Esophagus squamous epithelium (tissue), 5 donors: ENCODE results near the gene ARHGEF11. TPM values are rescaled to one million over a fixed set of nuclear protein-coding genes. Genes with fewer than 3 reads are reported as not detected.

Experiments
- DNase-seq: peaks from one replicate; lab custom pipeline; 2025; lab: John Stamatoyannopoulos, UW
- H3K27ac ChIP-seq, 4 donors: fragments of 200-600 bp; sonication (generic); one replicate each; pipeline ENCODE4 v1.5.1; 2016 to 2019; ENCODE audit warnings: mild to moderate bottlenecking in 1 of 4
- H3K27me3 ChIP-seq, 4 donors: fragments of 200-600 bp; sonication (generic); 1 replicate in 3 of 4; 2 replicates in 1 of 4; pipeline versions ENCODE4 v1.5.1 to v1.6.0; 2017 to 2021; ENCODE audit warnings: antibody characterized with exemption in 1 of 4
- H3K36me3 ChIP-seq, 3 donors: fragments of 200-600 bp; sonication (generic); one replicate each; pipeline ENCODE4 v1.5.1; 2016 to 2019
- H3K4me1 ChIP-seq, 3 donors: fragments of 200-600 bp; sonication (generic); one replicate each; pipeline ENCODE4 v1.5.1; 2017 to 2019
- H3K4me3 ChIP-seq, 4 donors: fragments of 200-600 bp; sonication (generic); 1 replicate in 3 of 4; 2 replicates in 1 of 4; pipeline ENCODE4 v1.5.1; 2016 to 2019; ENCODE audit warnings: mild to moderate bottlenecking in 2 of 4, moderate library complexity in 1 of 4
- H3K9me3 ChIP-seq, 3 donors: fragments of 200-600 bp; sonication (generic); one replicate each; pipeline ENCODE4 v1.5.1; 2016 to 2019
- POLR2A ChIP-seq, 4 donors: fragments of 450-650 bp; IDR thresholded peaks; one replicate each; pipeline ENCODE4 v1.6.1; 2017; ENCODE audit warnings: antibody characterized with exemption in 4 of 4, mild to moderate bottlenecking in 4 of 4, moderate library complexity in 3 of 4
- WGBS, 2 donors: methylation state at CpG; one replicate each; pipeline ENCODE4 v1.1.5; 2018; 5-methylcytosine and 5-hydroxymethylcytosine counted together
- intact Hi-C: fragments of 100-400 bp; cut with DNase I; formaldehyde crosslinking; loops from one replicate; pipeline ENCODE4 v1.15.0; 2022
- total RNA-seq, 4 donors: library from RNA; depleted of rRNA; stranded (reverse); fragments of >200 nt; gene quantifications; one replicate each; pipeline ENCODE4 v1.1.0, GENCODE V29; 2016
- TF ChIP-seq, protein P1 (sequence below), 6 experiments: fragments of 450-650 bp in 4 of 6; fragments of 200-600 bp in 2 of 6; sonication (generic) in 2 of 6; IDR thresholded peaks; one replicate each; pipeline ENCODE4 v1.5.1; 2016 to 2019; ENCODE audit warnings: antibody characterized with exemption in 6 of 6, mild to moderate bottlenecking in 4 of 6, moderate library complexity in 4 of 6
- donor health status: DM: yes; HTN: yes; CAD: no.

ARHGEF11 gene
- total RNA-seq, 4 donors from 2014 or later, result 15.5 to 24.2 (median 19.4) TPM

DNA sequence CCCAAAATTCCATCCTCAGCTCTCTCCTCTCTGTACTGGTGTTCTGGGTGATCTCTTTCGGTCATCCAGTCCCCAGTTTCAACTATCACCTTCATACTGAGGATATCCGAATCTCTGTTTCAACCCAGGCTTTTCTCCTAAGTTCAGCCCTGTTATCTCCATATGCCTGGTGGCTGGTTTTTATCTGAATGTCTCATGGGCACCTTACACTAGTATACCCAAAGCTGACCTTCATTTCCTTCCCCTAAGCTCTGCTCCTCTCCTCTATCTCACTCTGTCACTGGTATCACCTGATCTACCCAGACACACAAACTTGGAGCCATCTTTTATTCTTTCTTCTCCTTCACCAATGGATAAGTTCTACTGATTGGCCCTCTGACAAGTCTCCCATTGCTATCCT is 72.1 kb downstream of the ARHGEF11 start:
- Histone ChIP-seq H3K4me1 (no peaks in the 10 kb centered on the region), H3K4me3 (no peak overlapping the region), H3K9me3 (no peaks in the 10 kb centered on the region), H3K27me3 (no peaks in the 10 kb centered on the region), H3K27ac (no peak overlapping the region), H3K36me3 (peaks cover 0 to 100% (median 31%) of the 10 kb centered on the region in 3 donors)
- TF ChIP-seq, protein P1, sequence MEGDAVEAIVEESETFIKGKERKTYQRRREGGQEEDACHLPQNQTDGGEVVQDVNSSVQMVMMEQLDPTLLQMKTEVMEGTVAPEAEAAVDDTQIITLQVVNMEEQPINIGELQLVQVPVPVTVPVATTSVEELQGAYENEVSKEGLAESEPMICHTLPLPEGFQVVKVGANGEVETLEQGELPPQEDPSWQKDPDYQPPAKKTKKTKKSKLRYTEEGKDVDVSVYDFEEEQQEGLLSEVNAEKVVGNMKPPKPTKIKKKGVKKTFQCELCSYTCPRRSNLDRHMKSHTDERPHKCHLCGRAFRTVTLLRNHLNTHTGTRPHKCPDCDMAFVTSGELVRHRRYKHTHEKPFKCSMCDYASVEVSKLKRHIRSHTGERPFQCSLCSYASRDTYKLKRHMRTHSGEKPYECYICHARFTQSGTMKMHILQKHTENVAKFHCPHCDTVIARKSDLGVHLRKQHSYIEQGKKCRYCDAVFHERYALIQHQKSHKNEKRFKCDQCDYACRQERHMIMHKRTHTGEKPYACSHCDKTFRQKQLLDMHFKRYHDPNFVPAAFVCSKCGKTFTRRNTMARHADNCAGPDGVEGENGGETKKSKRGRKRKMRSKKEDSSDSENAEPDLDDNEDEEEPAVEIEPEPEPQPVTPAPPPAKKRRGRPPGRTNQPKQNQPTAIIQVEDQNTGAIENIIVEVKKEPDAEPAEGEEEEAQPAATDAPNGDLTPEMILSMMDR (IDR thresholded peaks at IDR 0.05), result no peak
- no peak for TF ChIP-seq POLR2A (IDR thresholded peaks at IDR 0.05)
- intact Hi-C loops, result no loop called here
- no peak for DNase-seq
- 89 to 91% methylated on average over 2 of the region's 2 CpGs for WGBS, 2 donors

DNA sequence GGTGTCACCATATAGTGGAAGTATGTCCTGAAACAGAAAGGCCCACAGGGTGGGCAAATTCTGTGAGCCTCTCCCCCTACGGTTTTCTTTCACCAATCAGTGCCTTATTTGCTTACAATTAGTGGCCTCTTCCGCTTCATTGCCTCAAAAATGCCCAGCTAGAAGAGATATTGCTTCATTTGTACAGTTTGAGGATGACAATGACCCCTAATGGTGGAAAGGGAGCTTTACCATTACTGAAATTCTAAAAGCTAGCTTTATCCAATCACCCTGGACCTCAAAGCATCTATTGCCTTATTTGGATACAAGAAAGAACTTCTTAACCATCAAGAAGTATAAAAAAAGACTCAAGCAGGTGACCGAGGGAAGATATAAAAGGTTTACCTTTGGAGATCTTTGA is 75.5 kb downstream of the ARHGEF11 start:
- Histone ChIP-seq H3K9me3 (no peaks in the 10 kb centered on the region), H3K27me3 (no peaks in the 10 kb centered on the region), H3K36me3 (peaks cover 3 to 99% (median 14%) of the 10 kb centered on the region in 3 donors), H3K4me1 (no peaks in the 10 kb centered on the region), H3K4me3 (no peak overlapping the region), H3K27ac (no peak overlapping the region)
- intact Hi-C loops, result no loop called here
- DNase-seq, result no peak
- WGBS, 2 donors, result 82 to 93% methylated on average over 3 of the region's 3 CpGs
- no peak for TF ChIP-seq POLR2A (IDR thresholded peaks at IDR 0.05)
- TF ChIP-seq, protein P1 (IDR thresholded peaks at IDR 0.05), result no peak

DNA sequence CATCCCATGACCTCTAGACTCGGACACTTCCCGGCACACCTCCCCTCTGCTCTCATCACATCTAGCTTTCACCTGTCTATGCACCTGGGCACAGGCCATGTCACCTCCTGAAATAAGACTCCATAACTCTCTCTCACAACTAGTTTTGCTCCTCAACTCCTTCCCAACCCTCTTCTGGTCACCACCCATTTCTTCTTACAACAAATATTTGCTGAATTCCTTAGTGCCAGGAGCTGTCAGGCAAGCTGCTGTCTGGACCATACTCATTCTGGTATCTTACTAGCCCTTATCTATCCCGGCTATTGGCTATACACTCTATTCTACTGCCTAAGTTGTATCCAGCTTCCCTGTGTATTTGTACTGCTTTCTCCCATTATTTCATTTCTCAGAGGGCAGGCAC is 76.0 kb downstream of the ARHGEF11 start:
- TF ChIP-seq POLR2A (IDR thresholded peaks at IDR 0.05), result no peak
- TF ChIP-seq, protein P1 (IDR thresholded peaks at IDR 0.05), result no peak
- H3K4me3 ChIP-seq, result no peak overlapping the region
- peaks cover 3 to 99% (median 14%) of the 10 kb centered on the region in 3 donors for H3K36me3 ChIP-seq
- no peaks in the 10 kb centered on the region for H3K27me3 ChIP-seq
- no peak overlapping the region for H3K27ac ChIP-seq
- H3K9me3 ChIP-seq, result no peaks in the 10 kb centered on the region
- no peak for DNase-seq
- WGBS, 2 donors, result 95 to 100% methylated on average over 3 of the region's 3 CpGs
- intact Hi-C loops, result no loop called here
- H3K4me1 ChIP-seq, result no peaks in the 10 kb centered on the region

DNA sequence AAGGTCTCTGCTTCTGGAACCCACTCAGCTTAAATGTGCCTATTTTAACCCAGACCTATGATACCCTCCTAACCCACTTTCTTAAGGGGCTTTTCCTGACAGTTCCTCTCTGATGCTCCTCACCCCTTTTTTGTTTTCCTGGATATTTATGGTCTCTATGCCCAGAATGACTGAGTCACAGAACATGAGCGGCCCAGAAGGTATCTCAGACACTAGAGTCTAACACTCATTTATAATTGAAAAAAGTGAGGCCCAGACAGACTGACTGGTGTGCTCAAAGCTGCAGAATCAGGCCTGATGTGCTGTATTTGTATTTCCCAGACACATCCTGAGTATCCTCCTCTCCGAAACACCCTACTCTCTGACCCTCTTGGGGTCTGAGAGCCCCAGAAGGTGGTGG is 81.1 kb downstream of the ARHGEF11 start:
- DNase-seq, result no peak
- no peaks in the 10 kb centered on the region for H3K9me3 ChIP-seq
- no peaks in the 10 kb centered on the region for H3K4me1 ChIP-seq
- H3K4me3 ChIP-seq, result no peak overlapping the region
- H3K27ac ChIP-seq, result no peak overlapping the region
- no peaks in the 10 kb centered on the region for H3K27me3 ChIP-seq
- TF ChIP-seq, protein P1 (IDR thresholded peaks at IDR 0.05), result no peak
- TF ChIP-seq POLR2A (IDR thresholded peaks at IDR 0.05), result no peak
- intact Hi-C loops, result no loop called here
- WGBS, 2 donors, result 84 to 100% methylated on average over 1 to 2 of the region's 2 CpGs
- H3K36me3 ChIP-seq, result peaks cover 3 to 99% (median 12%) of the 10 kb centered on the region in 3 donors

DNA sequence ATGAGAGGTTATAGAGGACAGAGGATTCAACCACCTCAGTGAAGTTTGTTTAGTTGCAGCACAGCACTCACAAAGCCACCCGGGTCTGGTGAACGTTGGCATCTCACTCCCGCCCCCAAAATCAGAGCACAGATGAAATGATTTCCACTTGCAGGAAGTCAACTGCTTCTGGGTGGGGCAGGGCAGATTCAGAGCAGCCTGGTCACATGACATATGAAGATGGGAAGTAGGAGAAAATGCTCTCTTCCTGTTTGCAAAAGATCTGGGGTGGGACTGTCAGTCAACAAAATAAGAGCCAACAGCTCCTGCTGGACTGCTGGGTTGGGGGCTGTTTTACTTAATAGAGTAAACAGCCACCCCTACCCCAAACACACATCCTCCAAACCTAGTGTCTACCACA is 81.9 kb downstream of the ARHGEF11 start:
- H3K9me3 ChIP-seq, result no peaks in the 10 kb centered on the region
- DNase-seq, result no peak
- H3K4me3 ChIP-seq, result no peak overlapping the region
- peaks cover 10 to 99% (median 11%) of the 10 kb centered on the region in 3 donors for H3K36me3 ChIP-seq
- no peak for TF ChIP-seq POLR2A (IDR thresholded peaks at IDR 0.05)
- TF ChIP-seq, protein P1 (IDR thresholded peaks at IDR 0.05), result no peak
- WGBS, 2 donors, result 38 to 45% methylated on average over 3 of the region's 3 CpGs
- H3K27me3 ChIP-seq, result no peaks in the 10 kb centered on the region
- intact Hi-C loops, result no loop called here
- no peak overlapping the region for H3K27ac ChIP-seq
- no peaks in the 10 kb centered on the region for H3K4me1 ChIP-seq
